Breast epithelium (tissue), 3 donors: Measurements from ENCODE around the gene FGF4.

Experiments
- POLR2A ChIP-seq: fragments of 450-650 bp; IDR thresholded peaks from one replicate; pipeline ENCODE4 v1.6.1; 2016; ENCODE audit warnings: antibody characterized with exemption, mild to moderate bottlenecking, moderate library complexity
- POLR2AphosphoS5 ChIP-seq, 3 donors: sonication (generic); formaldehyde crosslinking; IDR thresholded peaks; one replicate each; pipeline ENCODE4 v1.6.1; 2017; ENCODE audit warnings: antibody characterized with exemption in 3 of 3
- TF ChIP-seq, protein P1 (sequence below), 3 donors: fragments of 450-650 bp; IDR thresholded peaks; one replicate each; pipeline ENCODE4 v1.5.1; 2016 to 2017; ENCODE audit warnings: antibody characterized with exemption in 3 of 3, mild to moderate bottlenecking in 3 of 3, moderate library complexity in 3 of 3

DNA sequence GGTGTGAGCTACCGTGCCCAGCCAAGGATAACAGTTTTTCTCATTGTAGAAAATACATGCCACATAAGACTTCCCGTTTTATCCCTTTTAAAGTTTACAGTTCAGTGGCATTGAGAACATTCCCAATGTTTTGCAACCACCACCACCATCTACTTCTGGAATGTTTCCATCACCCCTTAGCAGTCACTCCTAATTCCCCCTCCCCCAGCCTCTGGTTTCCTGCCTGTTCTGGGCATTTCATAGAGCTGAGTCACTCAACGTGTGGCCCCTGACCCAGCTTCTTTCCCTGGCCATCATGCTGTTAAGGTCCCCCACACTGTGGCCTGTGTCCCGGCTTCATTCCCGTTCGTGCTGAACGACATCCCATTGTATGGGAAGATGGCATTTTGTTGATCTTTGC lies 30.7 kb downstream of the FGF4 start:
- TF ChIP-seq, protein P1, sequence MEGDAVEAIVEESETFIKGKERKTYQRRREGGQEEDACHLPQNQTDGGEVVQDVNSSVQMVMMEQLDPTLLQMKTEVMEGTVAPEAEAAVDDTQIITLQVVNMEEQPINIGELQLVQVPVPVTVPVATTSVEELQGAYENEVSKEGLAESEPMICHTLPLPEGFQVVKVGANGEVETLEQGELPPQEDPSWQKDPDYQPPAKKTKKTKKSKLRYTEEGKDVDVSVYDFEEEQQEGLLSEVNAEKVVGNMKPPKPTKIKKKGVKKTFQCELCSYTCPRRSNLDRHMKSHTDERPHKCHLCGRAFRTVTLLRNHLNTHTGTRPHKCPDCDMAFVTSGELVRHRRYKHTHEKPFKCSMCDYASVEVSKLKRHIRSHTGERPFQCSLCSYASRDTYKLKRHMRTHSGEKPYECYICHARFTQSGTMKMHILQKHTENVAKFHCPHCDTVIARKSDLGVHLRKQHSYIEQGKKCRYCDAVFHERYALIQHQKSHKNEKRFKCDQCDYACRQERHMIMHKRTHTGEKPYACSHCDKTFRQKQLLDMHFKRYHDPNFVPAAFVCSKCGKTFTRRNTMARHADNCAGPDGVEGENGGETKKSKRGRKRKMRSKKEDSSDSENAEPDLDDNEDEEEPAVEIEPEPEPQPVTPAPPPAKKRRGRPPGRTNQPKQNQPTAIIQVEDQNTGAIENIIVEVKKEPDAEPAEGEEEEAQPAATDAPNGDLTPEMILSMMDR (IDR thresholded peaks at IDR 0.05) = no peak
- TF ChIP-seq POLR2A (no peak), POLR2AphosphoS5 (IDR thresholded peaks at IDR 0.05) (no peak)
